Stimulated activated memory B cell treated with anti-CD40 and anti-IgM and Interleukin-4, amounts not matched to agents 10 μg/mL and 1 μg/mL and 100 μg/mL, for 72 hours (primary cell): ENCODE data around the gene ZBED3.

Source experiments
- ATAC-seq: fragments of 150-1000 bp; cut with Tn5 transposase; 2 replicates; pipeline ENCODE4 v1.10.0; 2021
- H3K27ac Mint-ChIP-seq: one replicate; pipeline ENCODE4 v1.8.0; 2022; ENCODE audit warnings: mild to moderate bottlenecking, mixed read lengths
- H3K27me3 Mint-ChIP-seq: one replicate; pipeline ENCODE4 v1.8.0; 2022; ENCODE audit warnings: mixed read lengths
- H3K36me3 Mint-ChIP-seq: one replicate; pipeline ENCODE4 v1.8.0; 2022; ENCODE audit warnings: mixed read lengths
- H3K4me1 Mint-ChIP-seq: one replicate; pipeline ENCODE4 v1.8.0; 2022; ENCODE audit warnings: mixed read lengths
- H3K4me3 Mint-ChIP-seq: one replicate; pipeline ENCODE4 v1.8.0; 2022; ENCODE audit warnings: mild to moderate bottlenecking, moderate library complexity, mixed read lengths
- H3K9me3 Mint-ChIP-seq: one replicate; pipeline ENCODE4 v1.8.0; 2022; ENCODE audit warnings: mixed read lengths

Gene ZBED3

GRCh38 chr5:77035950-77036349 lies 51.1 kb downstream of the ZBED3 start:
- H3K4me3 Mint-ChIP-seq, result no peak overlapping the region
- no peak for ATAC-seq
- peaks cover 7% of the 10 kb centered on the region for H3K4me1 Mint-ChIP-seq
- H3K36me3 Mint-ChIP-seq, result peaks cover 13% of the 10 kb centered on the region
- H3K27ac Mint-ChIP-seq, result no peak overlapping the region
- H3K27me3 Mint-ChIP-seq, result no peaks in the 10 kb centered on the region
- no peaks in the 10 kb centered on the region for H3K9me3 Mint-ChIP-seq

GRCh38 chr5:77033338-77033737 lies 53.7 kb downstream of the ZBED3 start:
- Mint-ChIP-seq H3K27me3 (no peaks in the 10 kb centered on the region), H3K9me3 (peaks cover 5% of the 10 kb centered on the region), H3K27ac (no peak overlapping the region), H3K4me3 (no peak overlapping the region), H3K4me1 (peaks cover 12% of the 10 kb centered on the region), H3K36me3 (peaks cover 5% of the 10 kb centered on the region)
- no peak for ATAC-seq

GRCh38 chr5:77032635-77033034 lies 54.5 kb downstream of the ZBED3 start:
- H3K36me3 Mint-ChIP-seq, result peaks cover 5% of the 10 kb centered on the region
- no peak overlapping the region for H3K4me3 Mint-ChIP-seq

GRCh38 chr5:77031891-77032290 lies 55.2 kb downstream of the ZBED3 start:
- peaks cover 5% of the 10 kb centered on the region for H3K36me3 Mint-ChIP-seq

More at GRCh38 chr5:77032635-77033034, 54.5 kb downstream of the ZBED3 start:
- Mint-ChIP-seq H3K4me1 (peaks cover 12% of the 10 kb centered on the region), H3K27ac (no peak overlapping the region), H3K27me3 (no peaks in the 10 kb centered on the region), H3K9me3 (peaks cover 8% of the 10 kb centered on the region)
- no peak for ATAC-seq

GRCh38 chr5:77030097-77031071 lies 56.7 kb downstream of the ZBED3 start, which contains the start of gene AGGF1:
AGGF1 (plus strand) TSS chr5:77030404; CDS start chr5:77030767, 363 bp downstream.
- Mint-ChIP-seq H3K27me3 (no peaks in the 10 kb centered on the region), H3K4me1 (peaks cover 12% of the 10 kb centered on the region)
- ATAC-seq, result peak; percentile 100

More at GRCh38 chr5:77031891-77032290, 55.2 kb downstream of the ZBED3 start:
- H3K9me3 Mint-ChIP-seq, result peaks cover 8% of the 10 kb centered on the region
- H3K27me3 Mint-ChIP-seq, result no peaks in the 10 kb centered on the region
- no peak overlapping the region for H3K27ac Mint-ChIP-seq
- ATAC-seq, result no peak
- peaks cover 12% of the 10 kb centered on the region for H3K4me1 Mint-ChIP-seq
- peak overlapping the region; percentile 94 for H3K4me3 Mint-ChIP-seq

DNA sequence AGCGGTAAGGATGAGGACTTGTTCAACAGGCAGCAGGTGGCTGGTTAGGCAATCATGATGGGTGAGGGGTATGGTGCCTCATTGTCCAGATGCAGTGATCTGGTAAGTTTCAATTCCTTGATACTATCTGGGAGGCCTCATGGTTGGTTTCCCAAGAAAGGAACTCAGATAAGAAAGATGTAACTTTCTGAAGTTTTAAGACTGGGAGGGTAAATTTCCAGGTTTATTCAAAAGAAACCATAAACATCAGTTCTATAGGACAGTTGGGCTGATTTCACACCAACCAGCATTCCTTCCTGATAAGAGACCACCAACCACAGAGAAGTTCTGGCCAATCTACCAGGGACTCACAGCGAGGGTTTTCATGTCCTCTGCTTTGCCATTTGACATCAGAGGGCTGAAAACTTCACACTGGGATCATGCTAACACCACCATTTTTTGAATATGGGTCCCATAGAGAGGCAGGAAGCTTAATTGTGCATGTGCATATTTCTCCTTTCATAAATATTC lies 57.7 kb downstream of the ZBED3 start:
- Mint-ChIP-seq H3K4me3 (peak overlapping the region; percentile 94), H3K27ac (peak overlapping the region; percentile 90), H3K9me3 (peaks cover 8% of the 10 kb centered on the region), H3K27me3 (no peaks in the 10 kb centered on the region), H3K4me1 (peaks cover 12% of the 10 kb centered on the region), H3K36me3 (peaks cover 5% of the 10 kb centered on the region)
- ATAC-seq, result no peak

More at GRCh38 chr5:77030097-77031071, 56.7 kb downstream of the ZBED3 start, which contains the start of gene AGGF1:
- peak within 1 kb of the TSS; percentile 90 for H3K27ac Mint-ChIP-seq
- peaks cover 8% of the 10 kb centered on the region for H3K9me3 Mint-ChIP-seq
- H3K36me3 Mint-ChIP-seq, result peaks cover 5% of the 10 kb centered on the region
- peak within 1 kb of the TSS; percentile 94 for H3K4me3 Mint-ChIP-seq

- no peak overlapping the region for H3K27ac Mint-ChIP-seq
These were observed 58.3 kb downstream of the ZBED3 start for GRCh38 chr5:77028631-77029375.

GRCh38 chr5:77024490-77024889 lies 62.6 kb downstream of the ZBED3 start:
- Mint-ChIP-seq H3K4me3 (no peak overlapping the region), H3K4me1 (no peaks in the 10 kb centered on the region), H3K27ac (no peak overlapping the region), H3K36me3 (peaks cover 5% of the 10 kb centered on the region), H3K9me3 (peaks cover 12% of the 10 kb centered on the region), H3K27me3 (peaks cover 31% of the 10 kb centered on the region)
- no peak for ATAC-seq

More at GRCh38 chr5:77028631-77029375, 58.3 kb downstream of the ZBED3 start:
- Mint-ChIP-seq H3K4me3 (no peak overlapping the region), H3K9me3 (peaks cover 8% of the 10 kb centered on the region), H3K36me3 (peaks cover 5% of the 10 kb centered on the region), H3K4me1 (peaks cover 12% of the 10 kb centered on the region), H3K27me3 (peaks cover under 1% of the 10 kb centered on the region)
- ATAC-seq, result no peak

DNA sequence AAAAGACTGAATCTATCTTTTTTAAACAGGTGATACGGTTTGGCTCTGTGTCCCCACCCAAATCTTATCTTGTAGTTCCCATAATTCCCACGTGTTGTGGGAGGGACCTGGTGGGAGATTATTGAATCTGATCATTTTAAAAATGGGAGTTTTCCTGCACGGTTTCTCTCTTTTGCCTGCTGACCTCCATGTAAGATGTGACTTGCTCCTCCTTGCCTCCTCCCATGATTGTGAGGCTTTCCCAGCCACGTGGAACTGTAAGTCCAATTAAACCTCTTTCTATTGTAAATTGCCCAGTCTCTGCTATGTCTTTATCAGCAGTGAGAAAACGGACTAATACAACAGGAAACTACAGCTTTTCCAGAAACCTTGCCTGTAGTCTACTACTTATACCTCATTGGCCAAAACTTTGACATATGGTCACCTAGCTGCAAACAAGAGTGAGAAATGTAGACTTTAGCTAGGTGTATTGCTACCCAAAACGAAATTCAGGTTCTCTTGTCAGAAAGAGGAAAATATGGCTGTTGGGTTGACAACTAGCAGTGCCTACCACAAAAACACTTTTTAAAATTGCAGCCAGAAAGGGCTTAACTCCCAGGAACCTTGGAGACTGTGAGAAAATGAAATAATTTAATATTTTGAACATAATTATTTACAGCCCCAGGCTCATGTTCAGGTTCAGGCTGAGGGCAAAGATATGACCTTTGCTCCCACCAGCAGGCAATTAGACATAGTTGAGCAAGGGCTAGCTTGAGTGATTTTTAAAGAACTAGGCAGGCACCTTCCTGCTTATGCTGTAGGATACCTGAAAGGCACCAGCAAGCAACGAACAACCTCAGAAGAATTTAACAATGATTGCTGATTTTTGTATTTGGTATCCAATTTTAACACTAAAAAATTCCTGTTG lies 64.3 kb downstream of the ZBED3 start:
- Mint-ChIP-seq H3K4me3 (no peak overlapping the region), H3K4me1 (no peaks in the 10 kb centered on the region), H3K27me3 (peaks cover 31% of the 10 kb centered on the region), H3K9me3 (peaks cover 3% of the 10 kb centered on the region), H3K27ac (no peak overlapping the region), H3K36me3 (no peaks in the 10 kb centered on the region)
- no peak for ATAC-seq
